ENCODE measurements around the gene RARB.

The RARB gene

DNA sequence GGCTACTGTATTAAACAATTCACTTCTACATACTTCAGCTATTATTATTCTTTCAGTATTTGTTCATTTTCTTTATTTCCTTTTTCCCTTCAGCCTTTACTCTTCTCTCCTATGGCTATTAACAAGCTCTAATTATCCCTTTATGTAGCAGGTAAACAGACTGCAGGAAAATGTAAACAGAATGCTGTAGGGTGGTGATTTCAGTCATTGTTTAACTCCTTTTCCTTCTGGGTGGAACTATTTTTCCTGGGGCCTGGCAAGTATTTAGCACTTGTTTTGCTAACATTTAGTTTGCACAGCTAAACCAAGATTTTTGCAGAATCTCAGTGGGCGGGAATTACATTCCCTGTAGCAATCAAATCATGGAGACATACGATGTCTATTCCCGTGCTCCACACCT is 14.4 kb downstream of the RARB start:
- Mint-ChIP-seq H3K27ac (peak overlapping the region in 2 of 3 experiments; percentile 57 to 84), H3K9me3 (no peaks in the 10 kb centered on the region), H3K4me1 (peaks cover 56% of the 10 kb centered on the region), H3K4me3 (no peak overlapping the region), H3K36me3 (ENCODE audit: low read depth) (peaks cover 11% of the 10 kb centered on the region), H3K27me3 (ENCODE audit: low read depth) (no peaks in the 10 kb centered on the region)
- no peak for TF ChIP-seq CTCF (IDR thresholded peaks at IDR 0.05; ENCODE audit: unreplicated experiment in 3 of 3)

- Mint-ChIP-seq H3K27me3 (ENCODE audit: low read depth) (no peaks in the 10 kb centered on the region), H3K9me3 (no peaks in the 10 kb centered on the region), H3K4me1 (peaks cover 53% of the 10 kb centered on the region), H3K4me3 (no peak overlapping the region), H3K27ac (no peak overlapping the region), H3K36me3 (ENCODE audit: low read depth) (peaks cover 13% of the 10 kb centered on the region)
- TF ChIP-seq CTCF (IDR thresholded peaks at IDR 0.05; ENCODE audit: unreplicated experiment in 3 of 3) = no peak
Observed at GRCh38 chr3:25444273-25444672, 16.2 kb downstream of the RARB start.

GRCh38 chr3:25445731-25446130 is 17.7 kb downstream of the RARB start:
- Mint-ChIP-seq H3K36me3 (ENCODE audit: low read depth) (peaks cover 11% of the 10 kb centered on the region), H3K27me3 (ENCODE audit: low read depth) (peaks cover 4% of the 10 kb centered on the region), H3K4me3 (peak overlapping the region in 1 of 3 experiments; percentile 25), H3K9me3 (no peaks in the 10 kb centered on the region), H3K27ac (peak overlapping the region; percentile 40 to 88 (median 78)), H3K4me1 (peaks cover 65% of the 10 kb centered on the region)
- TF ChIP-seq CTCF (IDR thresholded peaks at IDR 0.05; ENCODE audit: unreplicated experiment in 3 of 3) = no peak

DNA sequence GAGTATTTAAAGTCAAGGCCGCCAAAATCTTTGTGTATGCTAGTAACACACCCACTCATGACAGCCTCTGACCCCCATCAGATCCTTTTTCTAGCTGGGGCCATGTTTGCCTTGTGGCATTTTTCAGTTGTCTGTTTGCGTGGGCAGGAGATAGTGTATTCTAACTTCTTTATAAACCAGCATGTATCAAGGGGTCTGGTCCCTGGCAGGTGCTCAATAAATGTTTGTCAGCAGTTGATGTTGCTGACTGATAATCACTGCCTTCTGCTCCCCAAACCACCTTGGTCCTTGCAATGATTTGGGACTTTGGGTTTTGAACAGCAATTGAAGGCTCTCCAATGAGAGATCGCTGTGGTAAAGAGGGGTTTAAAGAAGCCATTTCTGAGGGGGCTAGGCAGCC is 19.2 kb downstream of the RARB start:
- Mint-ChIP-seq H3K36me3 (ENCODE audit: low read depth) (peaks cover 13% of the 10 kb centered on the region), H3K4me3 (no peak overlapping the region), H3K27ac (peak overlapping the region; percentile 20 to 78 (median 41)), H3K27me3 (ENCODE audit: low read depth) (peaks cover 4% of the 10 kb centered on the region), H3K4me1 (peaks cover 72% of the 10 kb centered on the region), H3K9me3 (no peaks in the 10 kb centered on the region)
- no peak for TF ChIP-seq CTCF (IDR thresholded peaks at IDR 0.05; ENCODE audit: unreplicated experiment in 3 of 3)

DNA sequence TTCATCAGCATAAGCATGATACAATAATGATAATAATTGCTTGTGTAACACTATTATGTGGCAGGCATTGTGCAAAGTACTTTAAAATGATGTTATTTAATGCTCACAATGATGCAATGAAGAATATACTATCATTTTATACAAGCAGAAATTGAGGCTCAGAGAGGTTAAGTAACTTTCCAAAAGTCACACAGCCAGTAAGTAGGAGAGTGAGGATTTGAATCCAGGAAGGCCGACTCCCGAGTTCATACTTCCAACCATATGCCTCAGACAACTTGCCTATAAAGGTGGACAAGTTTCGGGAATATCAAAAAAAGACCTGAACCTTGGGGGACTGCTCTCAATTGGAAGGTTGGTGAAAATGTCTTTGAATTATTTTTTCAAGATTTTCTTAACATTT is 19.9 kb downstream of the RARB start:
- H3K4me3 Mint-ChIP-seq = no peak overlapping the region
- H3K36me3 Mint-ChIP-seq (ENCODE audit: low read depth) = peaks cover 13% of the 10 kb centered on the region
- H3K9me3 Mint-ChIP-seq = no peaks in the 10 kb centered on the region
- peaks cover 73% of the 10 kb centered on the region for H3K4me1 Mint-ChIP-seq
- no peak for TF ChIP-seq CTCF (IDR thresholded peaks at IDR 0.05; ENCODE audit: unreplicated experiment in 3 of 3)
- peaks cover 4% of the 10 kb centered on the region for H3K27me3 Mint-ChIP-seq (ENCODE audit: low read depth)
- H3K27ac Mint-ChIP-seq = peak overlapping the region; percentile 20 to 78 (median 41)
